IMR-90 (cell line): ENCODE results near the gene MBOAT1. TPM values are rescaled to one million over a fixed set of nuclear protein-coding genes. Genes with fewer than 3 reads are reported as not detected.
A peak's percentile ranks its signal among the peaks of the same experiment; 100 is the strongest.
"Not testable (repeated sequence)": the region's sequence is repeated elsewhere in the genome, so short reads cannot be mapped to it uniquely, and the experiment has no call there.

Source experiments
- ATAC-seq: fragments of 200-7000 bp; cut with Tn5 transposase; 2 replicates; pipeline ENCODE4 v1.9.1; 2020; ENCODE audit warnings: low read depth, mild to moderate bottlenecking, moderate library complexity
- BruUV-seq: library from RNA; stranded (reverse); fragments of 400-500 nt; replicated peaks from 2 replicates; lab custom pipeline; 2021; lab: Mats Ljungman, UMichigan
- CTCF ChIA-PET: fragments of 300-600 bp; formaldehyde crosslinking; extraction: SDS; loops from one replicate; lab custom pipeline; 2021; ENCODE audit warnings: antibody characterized with exemption; lab: Yijun Ruan, JAX
- POLR2A ChIA-PET: fragments of 300-600 bp; sonication (Branson Sonifier 250); formaldehyde crosslinking; loops from one replicate; lab custom pipeline; 2022; ENCODE audit warnings: antibody characterized with exemption; ENCODE audit not compliant: unreplicated experiment; lab: Charles Lee
- DNase-seq: peaks from one replicate; pipeline ENCODE4 v3.0.0; 2013
- H2AFZ ChIP-seq: replicated peaks from 2 replicates; pipeline ENCODE3; 2013; ENCODE audit warnings: low read length, mild to moderate bottlenecking; ENCODE audit not compliant: poor library complexity
- H2AK5ac ChIP-seq: 2 replicates; pipeline ENCODE4 v1.6.1; 2013; ENCODE audit warnings: low read depth, low read length, inconsistent platforms
- H2AK9ac ChIP-seq: replicated peaks from 2 replicates; pipeline ENCODE3; 2013; ENCODE audit warnings: mild to moderate bottlenecking, low read depth, low read length, moderate library complexity; ENCODE audit not compliant: poor library complexity
- H2BK120ac ChIP-seq: 2 replicates; pipeline ENCODE4 v1.6.1; 2013; ENCODE audit warnings: low read depth, low read length, inconsistent platforms
- H2BK15ac ChIP-seq: 3 replicates; pipeline ENCODE4 v1.6.1; 2013; ENCODE audit warnings: low read depth, low read length, inconsistent platforms
- H2BK20ac ChIP-seq: 2 replicates; pipeline ENCODE4 v1.6.1; 2013; ENCODE audit warnings: low read depth, mild to moderate bottlenecking, inconsistent platforms, low read length, moderate library complexity
- H2BK5ac ChIP-seq: 2 replicates; pipeline ENCODE4 v1.6.1; 2013; ENCODE audit warnings: mild to moderate bottlenecking, low read depth, low read length, inconsistent platforms; ENCODE audit not compliant: poor library complexity, severe bottlenecking
- H3K14ac ChIP-seq: replicated peaks from 2 replicates; pipeline ENCODE4 v1.6.1; 2013; ENCODE audit warnings: low read depth, low read length, inconsistent platforms
- H3K18ac ChIP-seq: 2 replicates; pipeline ENCODE4 v1.6.1; 2013; ENCODE audit warnings: low read depth, low read length, control low read depth
- H3K23ac ChIP-seq: 2 replicates; pipeline ENCODE4 v1.6.1; 2013; ENCODE audit warnings: low read depth, low read length, inconsistent platforms
- H3K27ac ChIP-seq: 2 replicates; pipeline ENCODE4 v1.5.1; 2013; ENCODE audit warnings: mild to moderate bottlenecking, control low read depth, low read length; ENCODE audit not compliant: insufficient read depth
- H3K27me3 ChIP-seq: 2 replicates; pipeline ENCODE4 v1.6.1; 2013; ENCODE audit warnings: low read length; ENCODE audit not compliant: control insufficient read depth, insufficient read depth
- H3K36me3 ChIP-seq: 2 replicates; pipeline ENCODE4 v1.6.1; 2013; ENCODE audit warnings: low read length, mixed read lengths; ENCODE audit not compliant: control insufficient read depth, insufficient read depth
- H3K4ac ChIP-seq: 2 replicates; pipeline ENCODE4 v1.6.1; 2013; ENCODE audit warnings: low read depth, low read length, inconsistent platforms
- H3K4me1 ChIP-seq: 2 replicates; pipeline ENCODE4 v1.6.1; 2013; ENCODE audit warnings: low read length, mixed read lengths; ENCODE audit not compliant: control insufficient read depth, insufficient read depth
- H3K4me2 ChIP-seq: 2 replicates; pipeline ENCODE4 v1.6.1; 2013; ENCODE audit warnings: low read depth, mild to moderate bottlenecking, control low read depth, low read length, moderate library complexity
- H3K4me3 ChIP-seq: 2 replicates; pipeline ENCODE4 v1.5.1; 2013; ENCODE audit warnings: low read depth, mild to moderate bottlenecking, control low read depth, low read length, moderate library complexity; ENCODE audit not compliant: insufficient read depth
- H3K56ac ChIP-seq: 2 replicates; pipeline ENCODE4 v1.6.1; 2013; ENCODE audit warnings: low read length, inconsistent platforms; ENCODE audit not compliant: insufficient read depth; ENCODE audit errors: extremely low read depth
- H3K79me1 ChIP-seq, 2 experiments: 2 replicates each; pipeline ENCODE4 v1.6.1; 2013; ENCODE audit warnings: low read length in 2 of 2, inconsistent platforms in 1 of 2, low read depth in 1 of 2
- H3K9ac ChIP-seq: 2 replicates; pipeline ENCODE4 v1.6.1; 2013; ENCODE audit warnings: low read depth, low read length, control low read depth
- H3K9me1 ChIP-seq: 2 replicates; pipeline ENCODE4 v1.6.1; 2013; ENCODE audit warnings: low read length, inconsistent platforms; ENCODE audit not compliant: insufficient read depth
- H3K9me3 ChIP-seq: 2 replicates; pipeline ENCODE4 v1.6.1; 2013; ENCODE audit warnings: low read length; ENCODE audit not compliant: control insufficient read depth, insufficient read depth
- H4K20me1 ChIP-seq: 2 replicates; pipeline ENCODE4 v1.6.1; 2013; ENCODE audit warnings: low read length, inconsistent platforms; ENCODE audit not compliant: insufficient read depth
- H4K5ac ChIP-seq: 2 replicates; pipeline ENCODE4 v1.6.1; 2013; ENCODE audit warnings: mild to moderate bottlenecking, low read depth, low read length, control low read depth
- H4K8ac ChIP-seq, 2 experiments: 2 replicates each; pipeline ENCODE4 v1.6.1; 2013; ENCODE audit warnings: low read depth in 2 of 2, low read length in 2 of 2, control low read depth in 1 of 2, inconsistent platforms in 1 of 2
- H4K91ac ChIP-seq: 2 replicates; pipeline ENCODE4 v1.6.1; 2013; ENCODE audit warnings: low read depth, low read length, inconsistent platforms; ENCODE audit not compliant: insufficient read depth
- CEBPB ChIP-seq: IDR thresholded peaks from 2 replicates; pipeline ENCODE4 v1.6.1; 2012; ENCODE audit warnings: low read depth, low read length, improper control_type of control experiment
- WGBS, 2 experiments: methylation state at CpG; one replicate each; pipeline versions ENCODE4 v1.1.5 to v1.1.7; 2013; ENCODE audit warnings: missing lambda C conversion rate in 2 of 2; ENCODE audit not compliant: insufficient read length in 1 of 2; ENCODE audit errors: extremely low coverage in 2 of 2; 5-methylcytosine and 5-hydroxymethylcytosine counted together
- dilution Hi-C: fragments of 300-500 bp; cut with HindIII; formaldehyde crosslinking; loops from one replicate; pipeline ENCODE4 v1.14.3; 2018; ENCODE audit warnings: low sequenced_read_pairs; ENCODE audit not compliant: unreplicated experiment
- in situ Hi-C: fragments of 300-500 bp; cut with MboI; formaldehyde crosslinking; loops from 3 replicates; pipeline ENCODE4 v1.14.3; 2019; ENCODE audit warnings: low sequenced_read_pairs, inconsistent platforms, mixed read lengths
- intact Hi-C: fragments of 100-400 bp; cut with micrococcal nuclease; formaldehyde crosslinking; loops from 2 replicates; pipeline ENCODE4 v1.10.0; 2022
- polyA plus RNA-seq, 3 experiments: library from polyadenylated mRNA; depleted of rRNA; stranded (reverse); fragments of >200 nt; gene quantifications; 2 replicates each; pipeline ENCODE4 v1.2.3, GENCODE V29; 2012; ENCODE audit warnings: low replicate concordance in 1 of 3
- total RNA-seq: library from RNA; depleted of rRNA; stranded (reverse); fragments of >200 nt; gene quantifications from 2 replicates; pipeline ENCODE4 v1.2.3, GENCODE V29; 2012
- TF ChIP-seq, protein P1 (sequence below): fragments of 150-350 bp; IDR thresholded peaks from 2 replicates; pipeline ENCODE4 v1.6.1; 2016; ENCODE audit warnings: low read depth, mild to moderate bottlenecking, low read length, moderate library complexity, borderline replicate concordance

Gene MBOAT1
- total and polyA plus RNA-seq, 2 of the 4 experiments (the other 2 are of a cell fraction): 1.6 to 4.7 TPM

DNA sequence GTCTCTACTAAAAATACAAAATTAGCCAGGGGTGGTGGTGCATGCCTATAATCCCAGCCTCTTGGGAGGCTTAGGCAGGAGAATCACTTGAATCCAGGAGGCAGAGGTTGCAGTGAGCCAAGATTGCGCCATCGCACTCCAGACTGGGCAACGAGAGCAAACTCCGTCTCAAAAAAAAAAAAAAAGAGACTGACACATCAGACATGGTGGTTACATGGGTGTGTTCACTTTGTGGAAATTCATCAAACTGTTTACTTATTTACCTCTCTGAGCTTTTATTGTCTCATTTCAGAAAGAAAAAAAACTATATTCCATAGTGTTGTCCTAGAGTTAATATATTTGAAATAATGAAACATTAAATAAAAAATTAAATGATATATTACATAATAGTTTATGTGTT is 64.8 kb downstream of the MBOAT1 start:
- H3K23ac ChIP-seq: no peak overlapping the region
- ChIA-PET POLR2A (no interaction called here), CTCF (no interaction called here)
- BruUV-seq: no TSS peak
- no peak overlapping the region for H4K8ac ChIP-seq
- no peak overlapping the region for H3K4me2 ChIP-seq
- DNase-seq (no peak), ATAC-seq (no peak)
- no peak overlapping the region for H2AK5ac ChIP-seq
- no peak overlapping the region for H2AK9ac ChIP-seq
- WGBS, 2 experiments: no CpG with 5 or more reads among the region's 4 CpGs
- H4K91ac ChIP-seq: no peak overlapping the region
- no peak overlapping the region for H2BK5ac ChIP-seq
- 0 out of 2 replicates have a peak, but pooled peaks have one; percentile 3 for TF ChIP-seq CEBPB
- TF ChIP-seq, protein P1, sequence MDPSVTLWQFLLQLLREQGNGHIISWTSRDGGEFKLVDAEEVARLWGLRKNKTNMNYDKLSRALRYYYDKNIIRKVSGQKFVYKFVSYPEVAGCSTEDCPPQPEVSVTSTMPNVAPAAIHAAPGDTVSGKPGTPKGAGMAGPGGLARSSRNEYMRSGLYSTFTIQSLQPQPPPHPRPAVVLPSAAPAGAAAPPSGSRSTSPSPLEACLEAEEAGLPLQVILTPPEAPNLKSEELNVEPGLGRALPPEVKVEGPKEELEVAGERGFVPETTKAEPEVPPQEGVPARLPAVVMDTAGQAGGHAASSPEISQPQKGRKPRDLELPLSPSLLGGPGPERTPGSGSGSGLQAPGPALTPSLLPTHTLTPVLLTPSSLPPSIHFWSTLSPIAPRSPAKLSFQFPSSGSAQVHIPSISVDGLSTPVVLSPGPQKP: no peak
- H3K18ac ChIP-seq: no peak overlapping the region
- no peak overlapping the region for H3K27ac ChIP-seq
- intact Hi-C loops: no loop called here
- H3K9me1 ChIP-seq: peaks cover 3% of the 10 kb centered on the region; the same call in 1 of the 2 replicates
- H3K9ac ChIP-seq: no peak overlapping the region
- H3K27me3 ChIP-seq: no peaks in the 10 kb centered on the region
- no peaks in the 10 kb centered on the region for H3K9me3 ChIP-seq
- no peaks in the 10 kb centered on the region; the same call in 1 of the 2 replicates for H3K36me3 ChIP-seq
- no peaks in the 10 kb centered on the region for H4K20me1 ChIP-seq
- H2BK20ac ChIP-seq: no peak overlapping the region
- H3K4ac ChIP-seq: no peak overlapping the region
- H2BK15ac ChIP-seq: no peak overlapping the region
- dilution Hi-C loops: no loop called here
- no peak overlapping the region for H2AFZ ChIP-seq
- no peak overlapping the region for H3K4me3 ChIP-seq
- H3K4me1 ChIP-seq: no peaks in the 10 kb centered on the region
- H3K79me1 ChIP-seq: no peaks in the 10 kb centered on the region
- in situ Hi-C loops: no loop called here
- H4K5ac ChIP-seq: no peak overlapping the region
- H2BK120ac ChIP-seq: no peak overlapping the region
- no peak overlapping the region for H3K56ac ChIP-seq
- no peak overlapping the region for H3K14ac ChIP-seq

DNA sequence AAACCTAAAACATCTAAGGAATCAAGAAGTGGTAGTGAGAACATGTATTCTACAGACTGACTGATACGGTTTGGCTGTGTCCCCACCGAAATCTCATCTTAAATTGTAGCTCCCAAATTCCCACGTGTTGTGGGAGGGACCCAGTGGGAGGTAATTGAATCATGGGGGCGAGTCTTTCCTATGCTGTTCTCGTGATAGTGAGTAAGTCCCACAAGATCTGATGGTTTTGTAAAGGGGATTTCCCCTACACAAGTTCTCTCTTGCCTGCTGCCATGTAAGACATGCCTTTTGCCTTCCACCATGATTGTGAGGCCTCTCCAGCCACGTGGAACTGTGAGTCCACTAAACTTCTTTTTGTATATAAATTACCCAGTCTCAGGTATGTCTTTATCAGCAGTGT is 65.4 kb downstream of the MBOAT1 start:
- H2AK9ac ChIP-seq, in situ Hi-C loops, POLR2A ChIA-PET, H3K36me3 ChIP-seq, H3K4me3 ChIP-seq, H3K9me3 ChIP-seq, H3K23ac ChIP-seq, intact Hi-C loops, DNase-seq, H3K4ac ChIP-seq, H4K91ac ChIP-seq, ATAC-seq, H3K9ac ChIP-seq, H2BK20ac ChIP-seq, H3K9me1 ChIP-seq, H3K56ac ChIP-seq, H3K27ac ChIP-seq, H2BK15ac ChIP-seq, H4K5ac ChIP-seq, H3K4me1 ChIP-seq, H4K20me1 ChIP-seq, H2BK5ac ChIP-seq, H2AFZ ChIP-seq, H3K79me1 ChIP-seq, H2AK5ac ChIP-seq, BruUV-seq, H4K8ac ChIP-seq, H3K27me3 ChIP-seq, H3K18ac ChIP-seq, H2BK120ac ChIP-seq, H3K14ac ChIP-seq, dilution Hi-C loops, H3K4me2 ChIP-seq: not testable (repeated sequence)
- no CpG with 5 or more reads among the region's 6 CpGs for WGBS, 2 experiments
- CTCF ChIA-PET: interaction anchor here (1.4 kb wide), 1 partner anchor 20 kb away, joined by 3 read pairs; no protein-coding TSS in a partner anchor
